ENCODE results near the gene LCMT1. TPM values are rescaled to one million over a fixed set of nuclear protein-coding genes. Genes with fewer than 3 reads are reported as not detected.

Gene LCMT1
- total and polyA plus RNA-seq, 9 of the 15 experiments (the other 6 are each of a cell fraction or from before 2014, with no cell fraction given), result 20.0 to 42.8 (median 32.3) TPM

DNA sequence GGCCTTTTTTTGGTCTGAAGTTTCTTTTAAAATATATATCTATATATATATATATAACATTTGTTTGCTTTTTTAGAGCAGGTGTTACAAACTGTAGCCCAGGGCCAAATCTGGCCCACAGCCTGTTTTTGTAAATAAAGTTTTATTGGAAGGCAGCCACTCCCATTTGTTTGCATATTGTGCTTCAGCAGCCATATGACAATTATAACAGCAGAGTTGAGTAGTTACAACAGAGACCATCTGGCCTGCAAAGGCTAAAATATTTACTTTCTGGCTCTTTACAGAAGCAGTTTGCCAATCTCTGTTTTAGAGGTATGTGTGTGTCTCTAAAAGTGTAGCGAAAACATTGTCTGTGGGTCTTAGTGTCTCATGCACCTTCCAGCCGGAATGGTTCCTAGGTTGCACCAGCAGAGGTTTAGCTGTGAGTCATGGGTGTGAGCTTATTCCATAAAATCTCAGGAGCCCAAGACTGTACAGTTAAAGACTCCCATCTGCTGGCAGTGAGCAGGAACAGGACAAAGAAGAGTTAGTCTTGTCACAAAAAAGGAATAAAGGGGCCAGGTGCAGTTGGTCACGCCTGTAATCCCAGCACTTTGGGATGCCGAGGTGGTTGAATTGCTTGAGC, 23.8 kb downstream of the LCMT1 start:
- Histone ChIP-seq H3K4me3 (no peak overlapping the region), H3K9ac (ENCODE audit: insufficient read depth in 1 of 2, low read depth in 2 of 2, low read length in 2 of 2) (no peak overlapping the region), H4K20me1 (replicated peaks; ENCODE audit: control insufficient read depth, insufficient read depth, low read length) (no peaks in the 10 kb centered on the region), H3K36me3 (ENCODE audit: control insufficient read depth, insufficient read depth, low read length) (peaks cover 30% of the 10 kb centered on the region; the same call in 2 of the 3 replicates), H3K27ac (ENCODE audit: extremely low read depth, low read depth, low read length) (no peak overlapping the region), H3K79me2 (ENCODE audit: control insufficient read depth, insufficient read depth, low read length) (no peaks in the 10 kb centered on the region), H3K9me3 (replicated peaks; ENCODE audit: control insufficient read depth, insufficient read depth, low read depth, low read length) (no peaks in the 10 kb centered on the region), H3K4me1 (replicated peaks in 1 of 2; ENCODE audit: control insufficient read depth in 2 of 2, insufficient read depth in 2 of 2, low read length in 2 of 2) (no peaks in the 10 kb centered on the region), H3K9me1 (ENCODE audit: control insufficient read depth, insufficient read depth, low read length) (no peaks in the 10 kb centered on the region), H3K4me2 (ENCODE audit: insufficient read depth, low read length) (no peak overlapping the region), H3K27me3 (ENCODE audit: control insufficient read depth in 2 of 2, insufficient read depth in 2 of 2, low read length in 2 of 2) (no peaks in the 10 kb centered on the region), H2AFZ (ENCODE audit: low read depth, low read length) (no peak overlapping the region)
- DNase-seq (ENCODE audit: extremely low read depth in 1 of 4, low spot score in 3 of 4) (no peak), FAIRE-seq (no peak), ATAC-seq (no peak)
- POLR2A ChIA-PET, result no interaction called here
- in situ Hi-C loops (cut with MboI) (no loop called here), intact Hi-C loops (cut with micrococcal nuclease) (no loop called here)
- no TSS peak for BruUV-seq (replicated peaks)
- CTCF ChIA-PET (ENCODE audit: low intra/inter-chr PET ratio), result no interaction called here
- WGBS (ENCODE audit: insufficient coverage, low coverage, missing lambda C conversion rate), result 98% methylated on average over 4 of the region's 4 CpGs
- TF ChIP-seq POLR2G (IDR thresholded peaks at IDR 0.05; ENCODE audit: low read depth, low read length), result no peak
- no peak for TF ChIP-seq NFYB (IDR thresholded peaks at IDR 0.05; ENCODE audit: extremely low read depth, insufficient read length)
- TF ChIP-seq ZEB2 (IDR thresholded peaks at IDR 0.05), result no peak
- TF ChIP-seq ZNF79 (CRISPR knock-in tag; IDR thresholded peaks at IDR 0.05; ENCODE audit: low read depth), result no peak
- no peak for TF ChIP-seq RBM15 (IDR thresholded peaks at IDR 0.05; ENCODE audit: insufficient read depth, low read length)
- TF ChIP-seq, protein P1, sequence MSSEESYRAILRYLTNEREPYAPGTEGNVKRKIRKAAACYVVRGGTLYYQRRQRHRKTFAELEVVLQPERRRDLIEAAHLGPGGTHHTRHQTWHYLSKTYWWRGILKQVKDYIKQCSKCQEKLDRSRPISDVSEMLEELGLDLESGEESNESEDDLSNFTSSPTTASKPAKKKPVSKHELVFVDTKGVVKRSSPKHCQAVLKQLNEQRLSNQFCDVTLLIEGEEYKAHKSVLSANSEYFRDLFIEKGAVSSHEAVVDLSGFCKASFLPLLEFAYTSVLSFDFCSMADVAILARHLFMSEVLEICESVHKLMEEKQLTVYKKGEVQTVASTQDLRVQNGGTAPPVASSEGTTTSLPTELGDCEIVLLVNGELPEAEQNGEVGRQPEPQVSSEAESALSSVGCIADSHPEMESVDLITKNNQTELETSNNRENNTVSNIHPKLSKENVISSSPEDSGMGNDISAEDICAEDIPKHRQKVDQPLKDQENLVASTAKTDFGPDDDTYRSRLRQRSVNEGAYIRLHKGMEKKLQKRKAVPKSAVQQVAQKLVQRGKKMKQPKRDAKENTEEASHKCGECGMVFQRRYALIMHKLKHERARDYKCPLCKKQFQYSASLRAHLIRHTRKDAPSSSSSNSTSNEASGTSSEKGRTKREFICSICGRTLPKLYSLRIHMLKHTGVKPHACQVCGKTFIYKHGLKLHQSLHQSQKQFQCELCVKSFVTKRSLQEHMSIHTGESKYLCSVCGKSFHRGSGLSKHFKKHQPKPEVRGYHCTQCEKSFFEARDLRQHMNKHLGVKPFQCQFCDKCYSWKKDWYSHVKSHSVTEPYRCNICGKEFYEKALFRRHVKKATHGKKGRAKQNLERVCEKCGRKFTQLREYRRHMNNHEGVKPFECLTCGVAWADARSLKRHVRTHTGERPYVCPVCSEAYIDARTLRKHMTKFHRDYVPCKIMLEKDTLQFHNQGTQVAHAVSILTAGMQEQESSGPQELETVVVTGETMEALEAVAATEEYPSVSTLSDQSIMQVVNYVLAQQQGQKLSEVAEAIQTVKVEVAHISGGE (CRISPR knock-in tag; IDR thresholded peaks at IDR 0.05), result 0 out of 6 replicates have a peak, but pooled peaks of 1 of the 3 experiments have one; percentile 28
- TF ChIP-seq, protein P2, sequence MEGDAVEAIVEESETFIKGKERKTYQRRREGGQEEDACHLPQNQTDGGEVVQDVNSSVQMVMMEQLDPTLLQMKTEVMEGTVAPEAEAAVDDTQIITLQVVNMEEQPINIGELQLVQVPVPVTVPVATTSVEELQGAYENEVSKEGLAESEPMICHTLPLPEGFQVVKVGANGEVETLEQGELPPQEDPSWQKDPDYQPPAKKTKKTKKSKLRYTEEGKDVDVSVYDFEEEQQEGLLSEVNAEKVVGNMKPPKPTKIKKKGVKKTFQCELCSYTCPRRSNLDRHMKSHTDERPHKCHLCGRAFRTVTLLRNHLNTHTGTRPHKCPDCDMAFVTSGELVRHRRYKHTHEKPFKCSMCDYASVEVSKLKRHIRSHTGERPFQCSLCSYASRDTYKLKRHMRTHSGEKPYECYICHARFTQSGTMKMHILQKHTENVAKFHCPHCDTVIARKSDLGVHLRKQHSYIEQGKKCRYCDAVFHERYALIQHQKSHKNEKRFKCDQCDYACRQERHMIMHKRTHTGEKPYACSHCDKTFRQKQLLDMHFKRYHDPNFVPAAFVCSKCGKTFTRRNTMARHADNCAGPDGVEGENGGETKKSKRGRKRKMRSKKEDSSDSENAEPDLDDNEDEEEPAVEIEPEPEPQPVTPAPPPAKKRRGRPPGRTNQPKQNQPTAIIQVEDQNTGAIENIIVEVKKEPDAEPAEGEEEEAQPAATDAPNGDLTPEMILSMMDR (IDR thresholded peaks at IDR 0.05 in 2 of 3, conservative IDR thresholded peaks at IDR 0.05 in 1 of 3; ENCODE audit: insufficient read depth in 2 of 3, low read depth in 1 of 3, low read length in 3 of 3), result peak in 2 of 3 experiments; percentile 12 to 19; a peak in 2 of 6 replicates
- TF ChIP-seq RAD21 (CRISPR knock-in tag; conservative IDR thresholded peaks at IDR 0.05 in 1 of 2, IDR thresholded peaks at IDR 0.05 in 1 of 2), result peak in 1 of 2 experiments; percentile 33; a peak in 2 of 4 replicates
- TF ChIP-seq ZNF778 (CRISPR knock-in tag; IDR thresholded peaks at IDR 0.05), result no peak

All from K562 (cell line).